Brain microvascular endothelial cell (primary cell): ENCODE results near the gene H1-8.

Experiments
- DNase-seq: peaks from one replicate; pipeline ENCODE4 v3.0.0-alpha.2; 2020
- H3K27ac ChIP-seq: fragments of 250-450 bp; sonication (Bioruptor Pico); 2 replicates; pipeline ENCODE4 v1.5.1; 2020; ENCODE audit warnings: mild to moderate bottlenecking, moderate library complexity
- H3K27me3 ChIP-seq: fragments of 250-450 bp; sonication (Bioruptor Pico); replicated peaks from 2 replicates; pipeline ENCODE4 v1.5.1; 2020; ENCODE audit warnings: mild to moderate bottlenecking
- H3K36me3 ChIP-seq: fragments of 250-450 bp; sonication (Bioruptor Pico); replicated peaks from 2 replicates; pipeline ENCODE4 v1.5.1; 2020; ENCODE audit warnings: mild to moderate bottlenecking
- H3K4me3 ChIP-seq: 2 replicates; pipeline ENCODE4 v1.5.1; 2011; ENCODE audit warnings: low read depth, mild to moderate bottlenecking, control low read depth, low read length, moderate library complexity
- CTCF ChIP-seq: IDR thresholded peaks from 2 replicates; pipeline ENCODE4 v1.5.1; 2011; ENCODE audit warnings: low read depth, mild to moderate bottlenecking, moderate library complexity, low read length, control low read depth, inconsistent platforms; ENCODE audit errors: missing control alignments
- in situ Hi-C: cut with HindIII; loops from 2 replicates; pipeline ENCODE4 v1.10.0; 2017; ENCODE audit warnings: low sequenced_read_pairs, low pct_ligation_motif_present

H1-8 gene

GRCh38 chr3:129577925-129578786 lies 35.2 kb downstream of the H1-8 start:
- Histone ChIP-seq H3K36me3 (peaks cover 54% of the 10 kb centered on the region), H3K4me3 (no peak overlapping the region), H3K27me3 (no peaks in the 10 kb centered on the region)

GRCh38 chr3:129579991-129580390 lies 37.0 kb downstream of the H1-8 start:
- DNase-seq = no peak
- in situ Hi-C loops = no loop called here
- TF ChIP-seq CTCF = no peak
- no peaks in the 10 kb centered on the region for H3K27me3 ChIP-seq
- no peak overlapping the region for H3K4me3 ChIP-seq
- peaks cover 46% of the 10 kb centered on the region for H3K36me3 ChIP-seq
- no peak overlapping the region for H3K27ac ChIP-seq

More at GRCh38 chr3:129577925-129578786, 35.2 kb downstream of the H1-8 start:
- in situ Hi-C loops = no loop called here
- DNase-seq = no peak
- H3K27ac ChIP-seq = no peak overlapping the region
- no peak for TF ChIP-seq CTCF

- peaks cover 49% of the 10 kb centered on the region for H3K36me3 ChIP-seq
- no peak for TF ChIP-seq CTCF
These were observed 38.6 kb downstream of the H1-8 start for GRCh38 chr3:129581623-129582022.

GRCh38 chr3:129582799-129583198 lies 39.8 kb downstream of the H1-8 start:
- no peak for DNase-seq
- H3K4me3 ChIP-seq = no peak overlapping the region
- in situ Hi-C loops = no loop called here
- no peak overlapping the region for H3K27ac ChIP-seq
- no peaks in the 10 kb centered on the region for H3K27me3 ChIP-seq
- peaks cover 45% of the 10 kb centered on the region for H3K36me3 ChIP-seq
- no peak for TF ChIP-seq CTCF

More at GRCh38 chr3:129581623-129582022, 38.6 kb downstream of the H1-8 start:
- in situ Hi-C loops = no loop called here
- Histone ChIP-seq H3K27me3 (no peaks in the 10 kb centered on the region), H3K4me3 (no peak overlapping the region), H3K27ac (no peak overlapping the region)
- no peak for DNase-seq

- in situ Hi-C loops = no loop called here
- DNase-seq = no peak
- no peaks in the 10 kb centered on the region for H3K27me3 ChIP-seq
- TF ChIP-seq CTCF = no peak
- no peak overlapping the region for H3K4me3 ChIP-seq
- peaks cover 42% of the 10 kb centered on the region for H3K36me3 ChIP-seq
- H3K27ac ChIP-seq = no peak overlapping the region
These were observed 40.3 kb downstream of the H1-8 start for GRCh38 chr3:129583289-129583688.
